Measurements from ENCODE around the gene SYT6.

Gene SYT6

GRCh38 chr1:114043054-114043453, 110.6 kb downstream of the SYT6 start:
- TF ChIP-seq, protein P1, sequence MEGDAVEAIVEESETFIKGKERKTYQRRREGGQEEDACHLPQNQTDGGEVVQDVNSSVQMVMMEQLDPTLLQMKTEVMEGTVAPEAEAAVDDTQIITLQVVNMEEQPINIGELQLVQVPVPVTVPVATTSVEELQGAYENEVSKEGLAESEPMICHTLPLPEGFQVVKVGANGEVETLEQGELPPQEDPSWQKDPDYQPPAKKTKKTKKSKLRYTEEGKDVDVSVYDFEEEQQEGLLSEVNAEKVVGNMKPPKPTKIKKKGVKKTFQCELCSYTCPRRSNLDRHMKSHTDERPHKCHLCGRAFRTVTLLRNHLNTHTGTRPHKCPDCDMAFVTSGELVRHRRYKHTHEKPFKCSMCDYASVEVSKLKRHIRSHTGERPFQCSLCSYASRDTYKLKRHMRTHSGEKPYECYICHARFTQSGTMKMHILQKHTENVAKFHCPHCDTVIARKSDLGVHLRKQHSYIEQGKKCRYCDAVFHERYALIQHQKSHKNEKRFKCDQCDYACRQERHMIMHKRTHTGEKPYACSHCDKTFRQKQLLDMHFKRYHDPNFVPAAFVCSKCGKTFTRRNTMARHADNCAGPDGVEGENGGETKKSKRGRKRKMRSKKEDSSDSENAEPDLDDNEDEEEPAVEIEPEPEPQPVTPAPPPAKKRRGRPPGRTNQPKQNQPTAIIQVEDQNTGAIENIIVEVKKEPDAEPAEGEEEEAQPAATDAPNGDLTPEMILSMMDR (IDR thresholded peaks at IDR 0.05; ENCODE audit: borderline replicate concordance, control extremely low read depth, extremely low read depth, insufficient read depth, missing control alignments): no peak
- DNase-seq (ENCODE audit: low spot score): no peak
- in situ Hi-C loops (cut with MboI; ENCODE audit: low sequenced_read_pairs, unreplicated experiment): no loop called here

GRCh38 chr1:114040273-114041015, 113.2 kb downstream of the SYT6 start:
- in situ Hi-C loops (cut with MboI; ENCODE audit: low sequenced_read_pairs, unreplicated experiment): no loop called here
- no peak for DNase-seq (ENCODE audit: low spot score)
- TF ChIP-seq, protein P1 (IDR thresholded peaks at IDR 0.05; ENCODE audit: borderline replicate concordance, control extremely low read depth, extremely low read depth, insufficient read depth, missing control alignments): no peak

Measured in GM13976 (cell line).